PC-9 (cell line): Measurements from ENCODE around the gene GATA1.

ENCODE experiments used
- CTCF ChIP-seq: fragments of 200-600 bp; sonication (generic); conservative IDR thresholded peaks from 2 replicates; pipeline ENCODE4 v1.6.1; 2017; ENCODE audit warnings: mixed run types, antibody characterized with exemption, mild to moderate bottlenecking, moderate library complexity
- EZH2 ChIP-seq: fragments of 200-600 bp; sonication (generic); IDR thresholded peaks from 2 replicates; pipeline ENCODE4 v1.8.0; 2017; ENCODE audit warnings: antibody characterized with exemption, low read depth

GRCh38 chrX:48813644-48814043 lies 27.3 kb downstream of the GATA1 start:
- TF ChIP-seq CTCF (no peak), EZH2 (no peak)
